Skeletal muscle tissue (tissue), 4 donors: ENCODE measurements around the gene FBXO9. TPM values are rescaled to one million over a fixed set of nuclear protein-coding genes. Genes with fewer than 3 reads are reported as not detected.

Experiments
- H3K27ac ChIP-seq: one replicate; pipeline ENCODE4 v1.7.0; 2013; ENCODE audit warnings: mild to moderate bottlenecking, low read depth, low read length, inconsistent platforms
- H3K27me3 ChIP-seq, 3 donors: one replicate each; pipeline ENCODE4 v1.7.0; 2013; ENCODE audit warnings: low read length in 3 of 3; ENCODE audit not compliant: control insufficient read depth in 3 of 3, insufficient read depth in 3 of 3
- H3K36me3 ChIP-seq, 3 donors: one replicate each; pipeline ENCODE4 v1.7.0; 2013; ENCODE audit warnings: low read length in 3 of 3; ENCODE audit not compliant: control insufficient read depth in 3 of 3, insufficient read depth in 3 of 3
- H3K4me1 ChIP-seq, 3 donors: one replicate each; pipeline ENCODE4 v1.7.0; 2013; ENCODE audit warnings: low read length in 3 of 3, mild to moderate bottlenecking in 3 of 3; ENCODE audit not compliant: control insufficient read depth in 3 of 3, insufficient read depth in 3 of 3
- H3K4me3 ChIP-seq, 3 donors: one replicate each; pipeline ENCODE4 v1.7.0; 2013; ENCODE audit warnings: low read length in 3 of 3
- H3K9ac ChIP-seq, 3 donors: one replicate each; pipeline ENCODE4 v1.7.0; 2013; ENCODE audit warnings: low read length in 3 of 3, mild to moderate bottlenecking in 3 of 3, moderate library complexity in 2 of 3, low read depth in 1 of 3
- H3K9me3 ChIP-seq, 3 donors: one replicate each; pipeline ENCODE4 v1.7.0; 2013; ENCODE audit warnings: low read length in 3 of 3; ENCODE audit not compliant: control insufficient read depth in 3 of 3
- total RNA-seq: library from RNA; depleted of rRNA; stranded (reverse); fragments of >200 nt; gene quantifications from one replicate; pipeline ENCODE4 v1.2.3, GENCODE V29; 2014
- donor health status: Osteomylitis.

FBXO9 gene
- total RNA-seq, 1 donor from 2014 or later: 30.8 TPM

DNA sequence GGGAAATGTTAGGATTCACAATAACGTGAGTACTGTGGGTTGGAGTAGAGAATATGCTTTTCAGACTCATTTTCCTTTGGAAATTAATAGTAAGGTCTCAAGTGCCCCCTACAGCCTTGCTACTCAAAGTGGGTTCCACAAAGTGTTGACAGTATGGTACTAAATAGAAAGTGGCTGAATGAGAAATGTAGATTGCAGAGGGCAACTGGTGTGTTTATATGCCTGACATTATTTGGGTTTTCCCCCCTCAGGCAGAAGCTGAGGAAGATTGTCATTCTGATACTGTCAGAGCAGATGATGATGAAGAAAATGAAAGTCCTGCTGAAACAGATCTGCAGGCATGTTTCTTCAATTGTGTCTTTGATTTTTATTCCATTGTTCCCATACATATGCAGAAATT lies 5.6 kb downstream of the FBXO9 start:
- peaks cover 14 to 15% (median 15%) of the 10 kb centered on the region in 3 donors for H3K4me1 ChIP-seq
- no peaks in the 10 kb centered on the region for H3K27me3 ChIP-seq
- H3K9me3 ChIP-seq: no peaks in the 10 kb centered on the region
- no peak overlapping the region for H3K27ac ChIP-seq
- peaks cover 11 to 27% (median 22%) of the 10 kb centered on the region in 3 donors for H3K36me3 ChIP-seq
- no peak overlapping the region for H3K9ac ChIP-seq
- no peak overlapping the region for H3K4me3 ChIP-seq

DNA sequence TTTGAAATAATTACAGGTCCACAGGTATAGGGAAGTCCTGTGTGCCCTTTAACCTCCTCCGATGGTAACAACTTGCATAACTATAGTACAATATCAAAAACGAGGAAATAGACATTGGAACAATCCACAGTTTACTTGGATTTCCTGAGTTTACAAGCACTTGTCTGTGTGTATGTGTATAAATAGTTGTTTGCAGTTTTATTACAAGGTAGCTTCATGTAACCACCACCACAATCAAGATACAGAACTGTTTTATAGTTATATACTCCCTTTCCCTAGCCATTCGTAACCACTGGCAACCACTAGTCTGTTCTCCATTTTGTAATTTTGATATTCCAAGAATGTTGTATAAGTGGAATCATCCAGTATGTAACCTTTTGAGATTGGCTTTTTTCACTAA lies 9.1 kb downstream of the FBXO9 start:
- Histone ChIP-seq H3K36me3 (peaks cover 12 to 37% (median 27%) of the 10 kb centered on the region in 3 donors), H3K9me3 (no peaks in the 10 kb centered on the region), H3K27me3 (no peaks in the 10 kb centered on the region), H3K4me1 (no peaks in the 10 kb centered on the region), H3K4me3 (no peak overlapping the region), H3K27ac (no peak overlapping the region), H3K9ac (no peak overlapping the region)

DNA sequence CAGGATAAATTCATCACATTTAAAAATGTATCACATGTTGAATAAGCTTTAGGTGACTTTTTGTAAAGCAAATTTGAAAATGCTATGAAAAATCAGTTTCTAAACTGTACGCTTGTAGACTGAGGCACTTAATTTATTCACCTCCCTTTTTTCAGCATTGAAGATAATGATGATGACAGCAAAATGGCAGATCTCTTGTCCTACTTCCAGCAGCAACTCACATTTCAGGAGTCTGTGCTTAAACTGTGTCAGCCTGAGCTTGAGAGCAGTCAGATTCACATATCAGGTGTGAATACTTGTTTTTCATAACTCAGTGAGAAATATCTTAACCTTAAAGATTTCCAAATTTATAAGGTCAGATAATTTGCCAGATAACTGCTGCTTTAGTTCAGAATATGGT lies 15.6 kb downstream of the FBXO9 start:
- Histone ChIP-seq H3K36me3 (peaks cover 30 to 50% (median 46%) of the 10 kb centered on the region in 3 donors), H3K27ac (no peak overlapping the region), H3K4me3 (no peak overlapping the region), H3K9me3 (no peaks in the 10 kb centered on the region), H3K4me1 (no peaks in the 10 kb centered on the region), H3K9ac (no peak overlapping the region), H3K27me3 (no peaks in the 10 kb centered on the region)

DNA sequence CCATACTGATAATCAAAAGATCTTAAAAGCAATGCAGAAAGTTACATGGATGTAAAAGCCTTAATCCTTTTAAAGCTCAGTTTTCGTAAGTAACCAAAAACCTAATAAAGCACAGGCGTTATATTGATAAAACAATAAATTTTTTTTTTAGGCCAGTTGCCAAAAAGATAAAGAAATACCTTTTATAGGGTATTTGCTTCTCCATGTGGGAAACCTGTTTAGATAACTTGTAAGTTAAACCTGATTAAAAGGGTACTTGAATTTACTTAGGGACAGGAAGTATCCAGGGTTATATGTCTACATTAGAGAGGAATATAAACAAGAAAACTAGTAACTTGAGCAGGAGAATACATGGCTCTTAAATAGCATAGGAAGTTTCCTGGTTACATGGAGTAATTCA lies 21.1 kb downstream of the FBXO9 start:
- Histone ChIP-seq H3K4me3 (no peak overlapping the region), H3K4me1 (no peaks in the 10 kb centered on the region), H3K27me3 (no peaks in the 10 kb centered on the region), H3K36me3 (peaks cover 33 to 50% (median 40%) of the 10 kb centered on the region in 3 donors), H3K27ac (no peak overlapping the region), H3K9ac (no peak overlapping the region), H3K9me3 (no peaks in the 10 kb centered on the region)

DNA sequence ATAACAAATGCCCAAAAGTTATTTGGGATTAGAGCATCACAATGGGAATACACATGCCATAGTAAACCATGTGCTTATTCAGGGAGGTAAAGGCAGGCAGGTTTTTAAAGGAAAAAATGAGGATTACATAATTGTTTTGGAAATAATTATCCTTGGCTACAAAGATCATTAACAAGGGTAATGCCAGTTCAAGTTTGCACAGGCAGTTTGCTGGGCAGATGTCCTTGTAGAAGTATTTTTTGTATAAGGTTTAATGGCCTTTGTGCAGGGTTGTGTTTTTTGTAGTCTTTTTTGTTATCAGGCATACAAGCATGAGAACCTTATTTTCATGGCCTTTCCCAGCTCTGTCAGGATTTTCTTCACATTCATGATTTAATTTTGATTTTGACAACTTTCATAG lies 24.7 kb downstream of the FBXO9 start:
- Histone ChIP-seq H3K27ac (no peak overlapping the region), H3K27me3 (no peaks in the 10 kb centered on the region), H3K4me1 (no peaks in the 10 kb centered on the region), H3K4me3 (no peak overlapping the region), H3K36me3 (peaks cover 31 to 57% (median 39%) of the 10 kb centered on the region in 3 donors), H3K9me3 (no peaks in the 10 kb centered on the region), H3K9ac (no peak overlapping the region)

DNA sequence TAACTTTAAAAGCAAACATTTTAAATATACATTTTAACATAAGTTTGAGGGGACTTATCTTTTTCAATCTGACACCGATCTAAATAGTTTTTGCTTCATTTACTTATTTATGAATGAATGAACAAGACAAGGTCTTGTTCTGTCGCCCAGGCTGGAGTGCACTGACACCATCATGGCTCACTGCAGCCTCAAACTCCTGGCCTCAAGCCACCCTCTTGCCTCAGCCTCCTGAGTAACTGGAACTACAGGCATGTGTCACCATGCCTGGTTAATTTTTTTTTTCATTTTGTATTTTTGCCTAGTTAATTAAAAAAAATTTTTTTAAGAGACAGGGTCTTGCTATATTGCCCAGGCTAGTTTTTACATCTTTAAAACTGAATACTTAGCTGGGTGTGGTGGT lies 25.4 kb downstream of the FBXO9 start:
- no peak overlapping the region for H3K4me3 ChIP-seq
- no peaks in the 10 kb centered on the region for H3K9me3 ChIP-seq
- no peak overlapping the region for H3K9ac ChIP-seq
- no peaks in the 10 kb centered on the region for H3K4me1 ChIP-seq
- no peak overlapping the region for H3K27ac ChIP-seq
- H3K27me3 ChIP-seq: no peaks in the 10 kb centered on the region
- H3K36me3 ChIP-seq: peaks cover 35 to 62% (median 46%) of the 10 kb centered on the region in 3 donors

DNA sequence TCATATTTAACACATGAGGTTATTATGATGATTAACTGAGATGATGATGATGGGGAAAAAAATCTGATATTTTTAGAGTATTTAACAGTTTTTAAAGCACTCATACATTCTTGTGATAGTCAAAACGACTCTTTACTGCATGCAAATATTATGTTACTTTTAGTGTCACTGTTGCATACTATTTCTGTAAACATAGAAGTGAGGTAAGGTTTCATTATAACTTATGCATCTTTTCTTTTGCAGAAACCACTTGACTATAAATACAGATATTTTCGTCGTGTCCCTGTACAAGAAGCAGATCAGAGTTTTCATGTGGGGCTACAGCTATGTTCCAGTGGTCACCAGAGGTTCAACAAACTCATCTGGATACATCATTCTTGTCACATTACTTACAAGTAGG lies 30.1 kb downstream of the FBXO9 start:
- H3K36me3 ChIP-seq: peaks cover 41 to 74% (median 58%) of the 10 kb centered on the region in 3 donors

DNA sequence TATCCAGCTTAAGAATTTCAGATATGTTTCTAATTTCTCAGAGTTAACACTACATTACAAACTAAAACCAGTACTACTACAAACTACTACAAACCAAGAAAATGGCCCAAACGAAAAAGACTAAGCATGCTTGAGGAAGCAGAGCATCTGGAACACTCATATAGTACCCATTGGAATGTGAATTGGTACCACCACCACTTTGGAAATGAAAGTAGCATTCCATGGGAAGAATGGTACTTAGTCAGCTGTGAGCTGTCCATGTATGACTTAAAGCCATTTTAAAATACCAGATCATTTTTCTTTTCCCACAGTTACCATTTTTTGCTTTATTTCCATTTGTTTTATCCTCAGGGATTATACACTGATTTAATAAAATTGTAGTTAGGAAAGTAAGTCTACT lies 30.5 kb downstream of the FBXO9 start:
- Histone ChIP-seq H3K36me3 (peaks cover 41 to 73% (median 58%) of the 10 kb centered on the region in 3 donors), H3K27ac (no peak overlapping the region), H3K27me3 (no peaks in the 10 kb centered on the region), H3K4me3 (no peak overlapping the region), H3K9ac (no peak overlapping the region), H3K4me1 (no peaks in the 10 kb centered on the region), H3K9me3 (no peaks in the 10 kb centered on the region)

More for the DNA sequence above, 30.1 kb downstream of the FBXO9 start:
- Histone ChIP-seq H3K27ac (no peak overlapping the region), H3K4me1 (no peaks in the 10 kb centered on the region), H3K9ac (no peak overlapping the region), H3K27me3 (no peaks in the 10 kb centered on the region), H3K4me3 (no peak overlapping the region), H3K9me3 (no peaks in the 10 kb centered on the region)

DNA sequence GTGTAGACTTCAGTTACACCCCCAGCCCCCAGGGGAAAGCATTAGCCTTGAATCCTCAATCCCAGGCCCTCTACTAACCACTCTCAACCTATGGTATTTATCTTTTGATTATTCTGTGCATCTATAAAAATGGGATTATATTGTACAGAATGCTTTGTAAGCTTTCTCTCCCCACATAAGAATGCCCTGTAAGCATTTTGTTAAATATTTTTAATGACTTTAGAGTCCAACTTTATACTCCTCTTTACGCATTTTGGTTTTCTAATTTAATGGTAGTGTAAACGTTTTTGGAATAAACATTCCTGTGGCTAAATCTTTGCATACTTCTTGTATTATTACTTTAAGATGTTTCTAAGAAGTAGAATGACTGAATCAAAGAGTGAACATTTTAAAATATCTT lies 35.4 kb downstream of the FBXO9 start:
- Histone ChIP-seq H3K9me3 (no peaks in the 10 kb centered on the region), H3K27ac (no peak overlapping the region), H3K27me3 (no peaks in the 10 kb centered on the region), H3K4me3 (no peak overlapping the region), H3K36me3 (peaks cover 32 to 61% (median 43%) of the 10 kb centered on the region in 3 donors), H3K9ac (no peak overlapping the region), H3K4me1 (no peaks in the 10 kb centered on the region)

DNA sequence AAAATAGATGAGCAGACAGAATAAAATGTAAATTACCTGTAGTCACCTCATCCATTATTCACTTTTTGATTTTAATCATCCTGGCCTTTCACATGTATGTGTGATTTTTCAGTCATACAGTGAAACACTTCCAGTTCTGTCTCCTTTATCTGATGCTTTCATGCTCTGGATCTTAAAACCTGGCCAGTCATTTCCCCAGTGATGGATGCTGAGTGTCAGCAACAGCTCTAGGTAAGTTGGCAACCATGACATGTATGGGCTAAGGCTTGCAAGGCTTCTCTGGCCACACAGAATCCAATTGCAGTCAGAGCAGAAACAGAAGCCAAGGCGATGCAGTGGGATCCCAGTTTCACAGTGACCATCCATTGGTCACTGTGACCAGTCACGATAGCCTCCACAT lies 35.8 kb downstream of the FBXO9 start:
- Histone ChIP-seq H3K36me3 (peaks cover 28 to 56% (median 39%) of the 10 kb centered on the region in 3 donors), H3K4me3 (no peak overlapping the region), H3K9ac (no peak overlapping the region), H3K27ac (no peak overlapping the region), H3K9me3 (no peaks in the 10 kb centered on the region), H3K27me3 (no peaks in the 10 kb centered on the region), H3K4me1 (no peaks in the 10 kb centered on the region)
